HepG2 (cell line): ENCODE data around the gene NRBP1. TPM values are rescaled to one million over a fixed set of nuclear protein-coding genes. Genes with fewer than 3 reads are reported as not detected.

Source experiments
- CCDC6 ChIP-seq: sonication (generic); formaldehyde crosslinking; IDR thresholded peaks from 2 replicates; pipeline ENCODE4 v1.8.1; 2022; ENCODE audit warnings: mild to moderate bottlenecking, missing genetic modification reagents, moderate library complexity
- DNMT1 ChIP-seq: sonication (generic); formaldehyde crosslinking; IDR thresholded peaks from 2 replicates; pipeline ENCODE4 v1.5.1; 2020; ENCODE audit warnings: mild to moderate bottlenecking, missing genetic modification reagents
- DNMT3B ChIP-seq: conservative IDR thresholded peaks from 2 replicates; pipeline ENCODE4 v1.6.1; 2016; ENCODE audit warnings: missing biosample characterization, control low read depth
- EEA1 ChIP-seq: sonication (generic); formaldehyde crosslinking; IDR thresholded peaks from 2 replicates; pipeline ENCODE4 v1.5.1; 2020; ENCODE audit warnings: mild to moderate bottlenecking, missing genetic modification reagents, borderline replicate concordance
- FOSL1 ChIP-seq: sonication (generic); formaldehyde crosslinking; IDR thresholded peaks from 2 replicates; pipeline ENCODE4 v1.9.0; 2021; ENCODE audit warnings: missing genetic modification reagents, borderline replicate concordance
- KAT2B ChIP-seq: fragments of 150-350 bp; IDR thresholded peaks from 2 replicates; pipeline ENCODE4 v1.6.1; 2014; ENCODE audit warnings: low read depth, low read length, borderline replicate concordance
- NAIF1 ChIP-seq: sonication (generic); formaldehyde crosslinking; IDR thresholded peaks from 2 replicates; pipeline ENCODE4 v1.5.0; 2020; ENCODE audit warnings: mild to moderate bottlenecking, missing genetic modification reagents, borderline replicate concordance
- NR1H2 ChIP-seq: sonication (generic); formaldehyde crosslinking; IDR thresholded peaks from 2 replicates; pipeline ENCODE4 v1.8.1; 2022; ENCODE audit warnings: low read depth, missing genetic modification reagents, borderline replicate concordance
- RXRB ChIP-seq: IDR thresholded peaks from 2 replicates; pipeline ENCODE4 v1.6.1; 2016; ENCODE audit warnings: borderline replicate concordance, missing genetic modification reagents, missing compliant biosample characterization
- SOX13 ChIP-seq, 3 experiments: fragments of 450-650 bp in 1 of 3; sonication (generic) in 1 of 3; formaldehyde crosslinking in 1 of 3; IDR thresholded peaks in 2 of 3; conservative IDR thresholded peaks in 1 of 3; 2 replicates each; pipeline versions ENCODE4 v1.5.0 to v1.6.1; 2016 to 2020; ENCODE audit warnings: antibody characterized with exemption in 1 of 3, mild to moderate bottlenecking in 1 of 3, missing compliant biosample characterization in 1 of 3, missing genetic modification reagents in 1 of 3, moderate library complexity in 1 of 3
- SRY ChIP-seq: sonication (generic); formaldehyde crosslinking; IDR thresholded peaks from 2 replicates; pipeline ENCODE4 v1.8.0; 2022; ENCODE audit warnings: mild to moderate bottlenecking, missing genetic modification reagents
- XBP1 ChIP-seq: sonication (generic); formaldehyde crosslinking; IDR thresholded peaks from 2 replicates; pipeline ENCODE4 v1.5.0; 2020; ENCODE audit warnings: missing genetic modification reagents
- ZFP90 ChIP-seq: sonication (generic); formaldehyde crosslinking; IDR thresholded peaks from 2 replicates; pipeline ENCODE4 v1.8.0; 2022; ENCODE audit warnings: missing genetic modification reagents, mild to moderate bottlenecking, inconsistent platforms, borderline replicate concordance
- ZNF205 ChIP-seq: IDR thresholded peaks from 2 replicates; pipeline ENCODE4 v1.6.1; 2018; ENCODE audit warnings: missing biosample characterization, missing genetic modification reagents
- ZNF235 ChIP-seq: sonication (generic); formaldehyde crosslinking; IDR thresholded peaks from 2 replicates; pipeline ENCODE4 v1.8.1; 2023; ENCODE audit warnings: mild to moderate bottlenecking, missing genetic modification reagents, borderline replicate concordance
- ZNF33A ChIP-seq: sonication (generic); formaldehyde crosslinking; IDR thresholded peaks from 2 replicates; pipeline ENCODE4 v1.5.1; 2020; ENCODE audit warnings: missing genetic modification reagents, mild to moderate bottlenecking, moderate library complexity, borderline replicate concordance
- ZNF713 ChIP-seq: sonication (generic); formaldehyde crosslinking; IDR thresholded peaks from 2 replicates; pipeline ENCODE4 v1.4.0; 2020; ENCODE audit warnings: mild to moderate bottlenecking, missing genetic modification reagents
- ZNF749 ChIP-seq: sonication (generic); formaldehyde crosslinking; IDR thresholded peaks from 2 replicates; pipeline ENCODE4 v1.8.0; 2022; ENCODE audit warnings: mild to moderate bottlenecking, missing genetic modification reagents, moderate library complexity, borderline replicate concordance
- ZNF83 ChIP-seq: sonication (generic); formaldehyde crosslinking; IDR thresholded peaks from 2 replicates; pipeline ENCODE4 v1.4.0; 2020; ENCODE audit warnings: missing genetic modification reagents, mild to moderate bottlenecking, borderline replicate concordance
- polyA plus RNA-seq, 8 experiments: library from polyadenylated mRNA; depleted of rRNA in 3 of 8; stranded (reverse) in 7 of 8; unstranded in 1 of 8; fragments of >200 nt; fragmentation: Illumina TruSeq in 4 of 8; extraction: Trizol in 4 of 8; gene quantifications; 2 replicates each; pipeline versions ENCODE4 v1.2.1 to v1.2.3, GENCODE V29; 2011 to 2016; ENCODE audit warnings: low read depth in 4 of 8, missing spikeins in 1 of 8, mixed read lengths in 1 of 8; ENCODE audit not compliant: insufficient read depth in 1 of 8
- total RNA-seq, 5 experiments: library from RNA; depleted of rRNA; stranded (reverse); fragments of >200 nt; fragmentation: Illumina TruSeq; extraction: Trizol; gene quantifications; 2 replicates each; pipeline ENCODE4 v1.2.3, GENCODE V29; 2016; ENCODE audit warnings: low read depth in 1 of 5
- TF ChIP-seq, protein P1 (sequence below): sonication (generic); formaldehyde crosslinking; IDR thresholded peaks from 2 replicates; pipeline ENCODE4 v1.4.0; 2020; ENCODE audit warnings: mild to moderate bottlenecking, missing genetic modification reagents
- TF ChIP-seq, protein P2 (sequence below): IDR thresholded peaks from 2 replicates; pipeline ENCODE4 v1.6.1; 2018; ENCODE audit warnings: missing genetic modification reagents, mild to moderate bottlenecking, missing compliant biosample characterization
- TF ChIP-seq, protein P3 (sequence below): sonication (generic); formaldehyde crosslinking; IDR thresholded peaks from 2 replicates; pipeline ENCODE4 v1.4.0; 2020; ENCODE audit warnings: missing genetic modification reagents
- TF ChIP-seq, protein P4 (sequence below): sonication (generic); formaldehyde crosslinking; IDR thresholded peaks from 2 replicates; pipeline ENCODE4 v1.8.0; 2022; ENCODE audit warnings: missing genetic modification reagents, mild to moderate bottlenecking, borderline replicate concordance

The NRBP1 gene
- total and polyA plus RNA-seq, 2 of the 13 experiments (the other 11 are each of a cell fraction or from before 2014, with no cell fraction given), result 165 to 240 TPM

DNA sequence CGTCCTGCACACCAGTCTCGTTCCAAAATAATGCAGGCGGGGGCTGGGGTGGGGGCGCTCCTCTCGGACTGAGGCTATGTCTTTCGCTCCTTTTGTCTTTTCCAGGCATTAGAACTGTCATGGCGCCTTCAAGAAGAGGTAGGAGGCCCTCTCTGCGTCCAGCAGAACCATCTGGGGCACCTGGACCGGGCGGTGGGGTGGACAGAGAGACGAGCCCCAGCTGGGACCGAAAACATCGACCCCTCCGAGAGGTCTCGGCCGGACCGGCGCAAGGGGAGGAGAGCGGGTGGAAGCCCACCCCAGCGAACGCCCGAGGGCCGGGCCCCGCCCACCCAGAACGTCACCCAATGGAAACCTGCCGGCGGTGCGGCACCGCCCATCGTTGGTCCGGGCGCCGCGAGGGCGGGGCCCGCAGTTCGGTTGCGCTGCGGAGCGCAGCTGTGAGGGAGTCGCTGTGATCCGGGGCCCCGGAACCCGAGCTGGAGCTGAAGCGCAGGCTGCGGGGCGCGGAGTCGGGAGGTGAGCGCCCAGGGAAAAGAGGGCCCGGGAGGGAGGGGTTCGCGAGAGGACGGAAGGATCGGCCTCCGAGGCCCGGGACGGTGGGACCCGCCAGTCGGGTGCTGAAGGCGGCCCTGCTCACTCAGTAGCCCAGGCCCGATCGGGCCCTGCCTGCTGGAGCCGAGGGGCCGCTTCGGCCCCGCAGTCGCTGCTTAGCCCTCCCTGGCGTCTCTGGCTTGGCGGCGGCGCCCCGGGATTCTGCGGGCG lies at the start of gene NRBP1 (continued):
- TF ChIP-seq DNMT1 (CRISPR knock-in tag) (peak; percentile 21; the same call in 1 of the 2 replicates), ZNF235 (CRISPR knock-in tag) (peak; percentile 98), FOSL1 (no peak), ZNF713 (CRISPR knock-in tag) (no peak), ZNF83 (CRISPR knock-in tag) (no peak; the same call in 1 of the 2 replicates), DNMT3B (CRISPR knock-in tag) (peak; percentile 67; the same call in 1 of the 2 replicates), CCDC6 (CRISPR knock-in tag) (peak; percentile 77; the same call in 1 of the 2 replicates), NAIF1 (CRISPR knock-in tag) (peak; percentile 90; the same call in 1 of the 2 replicates), ZNF205 (CRISPR knock-in tag) (0 out of 2 replicates have a peak, but pooled peaks have one; percentile 50), ZFP90 (peak; percentile 22; the same call in 1 of the 2 replicates), RXRB (CRISPR knock-in tag) (peak; percentile 34; the same call in 1 of the 2 replicates), SOX13 (IDR thresholded peaks at IDR 0.05) (peak; percentile 68), SOX13 (CRISPR knock-in tag; conservative IDR thresholded peaks at IDR 0.05 in 1 of 2, IDR thresholded peaks at IDR 0.05 in 1 of 2) (peak; percentile 33 to 48; a peak in 2 of 4 replicates), SRY (CRISPR knock-in tag) (peak; percentile 93), ZNF33A (CRISPR knock-in tag) (peak; percentile 95; the same call in 1 of the 2 replicates), NR1H2 (CRISPR knock-in tag) (no peak), ZNF749 (CRISPR knock-in tag) (peak; percentile 78; the same call in 1 of the 2 replicates), XBP1 (CRISPR knock-in tag) (no peak), KAT2B (no peak), EEA1 (CRISPR knock-in tag) (peak; percentile 81)
- TF ChIP-seq, protein P1, sequence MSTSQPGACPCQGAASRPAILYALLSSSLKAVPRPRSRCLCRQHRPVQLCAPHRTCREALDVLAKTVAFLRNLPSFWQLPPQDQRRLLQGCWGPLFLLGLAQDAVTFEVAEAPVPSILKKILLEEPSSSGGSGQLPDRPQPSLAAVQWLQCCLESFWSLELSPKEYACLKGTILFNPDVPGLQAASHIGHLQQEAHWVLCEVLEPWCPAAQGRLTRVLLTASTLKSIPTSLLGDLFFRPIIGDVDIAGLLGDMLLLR (CRISPR knock-in tag), result peak; percentile 50
- TF ChIP-seq, protein P2, sequence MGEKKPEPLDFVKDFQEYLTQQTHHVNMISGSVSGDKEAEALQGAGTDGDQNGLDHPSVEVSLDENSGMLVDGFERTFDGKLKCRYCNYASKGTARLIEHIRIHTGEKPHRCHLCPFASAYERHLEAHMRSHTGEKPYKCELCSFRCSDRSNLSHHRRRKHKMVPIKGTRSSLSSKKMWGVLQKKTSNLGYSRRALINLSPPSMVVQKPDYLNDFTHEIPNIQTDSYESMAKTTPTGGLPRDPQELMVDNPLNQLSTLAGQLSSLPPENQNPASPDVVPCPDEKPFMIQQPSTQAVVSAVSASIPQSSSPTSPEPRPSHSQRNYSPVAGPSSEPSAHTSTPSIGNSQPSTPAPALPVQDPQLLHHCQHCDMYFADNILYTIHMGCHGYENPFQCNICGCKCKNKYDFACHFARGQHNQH (CRISPR knock-in tag), result peak; percentile 78
- TF ChIP-seq, protein P3, sequence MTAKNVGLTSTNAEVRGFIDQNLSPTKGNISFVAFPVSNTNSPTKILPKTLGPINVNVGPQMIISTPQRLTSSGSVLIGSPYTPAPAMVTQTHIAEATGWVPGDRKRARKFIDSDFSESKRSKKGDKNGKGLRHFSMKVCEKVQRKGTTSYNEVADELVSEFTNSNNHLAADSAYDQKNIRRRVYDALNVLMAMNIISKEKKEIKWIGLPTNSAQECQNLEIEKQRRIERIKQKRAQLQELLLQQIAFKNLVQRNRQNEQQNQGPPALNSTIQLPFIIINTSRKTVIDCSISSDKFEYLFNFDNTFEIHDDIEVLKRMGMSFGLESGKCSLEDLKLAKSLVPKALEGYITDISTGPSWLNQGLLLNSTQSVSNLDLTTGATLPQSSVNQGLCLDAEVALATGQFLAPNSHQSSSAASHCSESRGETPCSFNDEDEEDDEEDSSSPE (CRISPR knock-in tag), result peak; percentile 62
- TF ChIP-seq, protein P4, sequence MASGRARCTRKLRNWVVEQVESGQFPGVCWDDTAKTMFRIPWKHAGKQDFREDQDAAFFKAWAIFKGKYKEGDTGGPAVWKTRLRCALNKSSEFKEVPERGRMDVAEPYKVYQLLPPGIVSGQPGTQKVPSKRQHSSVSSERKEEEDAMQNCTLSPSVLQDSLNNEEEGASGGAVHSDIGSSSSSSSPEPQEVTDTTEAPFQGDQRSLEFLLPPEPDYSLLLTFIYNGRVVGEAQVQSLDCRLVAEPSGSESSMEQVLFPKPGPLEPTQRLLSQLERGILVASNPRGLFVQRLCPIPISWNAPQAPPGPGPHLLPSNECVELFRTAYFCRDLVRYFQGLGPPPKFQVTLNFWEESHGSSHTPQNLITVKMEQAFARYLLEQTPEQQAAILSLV (CRISPR knock-in tag), result peak; percentile 82
